HG03060 (cell line): Measurements from ENCODE around the gene RBM42.

Source experiments
- ATAC-seq: cut with Tn5 transposase; IDR thresholded peaks from one replicate; pipeline ENCODE4 v1.9.1; 2021; ENCODE audit warnings: low read depth, moderate number of reproducible peaks; ENCODE audit not compliant: unreplicated experiment

The RBM42 gene

GRCh38 chr19:35619290-35619923, 9.4 kb upstream of the RBM42 start:
- ATAC-seq = no peak

- no peak for ATAC-seq
Observed at GRCh38 chr19:35620001-35620400, 8.8 kb upstream of the RBM42 start.

DNA sequence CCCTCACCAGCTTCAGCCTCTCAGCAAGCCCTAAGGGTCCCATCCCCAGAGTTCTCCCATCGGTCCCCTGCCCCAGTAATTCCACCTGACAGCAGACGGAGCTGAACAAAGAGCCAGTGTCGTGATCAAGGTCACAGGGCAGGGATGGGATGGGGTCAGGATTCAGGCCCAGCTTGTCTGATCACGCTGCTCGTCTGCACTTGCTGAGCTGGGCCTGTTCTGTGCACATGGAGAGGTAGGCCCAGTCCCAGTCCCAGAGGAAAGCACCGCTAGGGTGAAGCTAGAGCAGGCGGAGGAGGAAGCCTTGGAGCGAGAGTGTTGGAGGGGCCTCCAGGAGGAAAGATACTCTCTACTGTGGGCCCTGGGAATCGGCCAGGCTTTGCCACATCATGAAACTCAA, 7.1 kb upstream of the RBM42 start:
- ATAC-seq = no peak

- no peak for ATAC-seq
Observed at GRCh38 chr19:35622750-35623149, 6.1 kb upstream of the RBM42 start.

- ATAC-seq = no peak
Observed at GRCh38 chr19:35623327-35624010, 5.4 kb upstream of the RBM42 start.

- no peak for ATAC-seq
Observed at GRCh38 chr19:35628264-35628564, 622 bp upstream of the RBM42 start.

- ATAC-seq = no peak
Observed at GRCh38 chr19:35629332-35629633, 447 bp downstream of the RBM42 start.

GRCh38 chr19:35633727-35634440, 5.0 kb downstream of the RBM42 start:
- ATAC-seq = no peak

GRCh38 chr19:35636651-35637050, 7.8 kb downstream of the RBM42 start:
- no peak for ATAC-seq

DNA sequence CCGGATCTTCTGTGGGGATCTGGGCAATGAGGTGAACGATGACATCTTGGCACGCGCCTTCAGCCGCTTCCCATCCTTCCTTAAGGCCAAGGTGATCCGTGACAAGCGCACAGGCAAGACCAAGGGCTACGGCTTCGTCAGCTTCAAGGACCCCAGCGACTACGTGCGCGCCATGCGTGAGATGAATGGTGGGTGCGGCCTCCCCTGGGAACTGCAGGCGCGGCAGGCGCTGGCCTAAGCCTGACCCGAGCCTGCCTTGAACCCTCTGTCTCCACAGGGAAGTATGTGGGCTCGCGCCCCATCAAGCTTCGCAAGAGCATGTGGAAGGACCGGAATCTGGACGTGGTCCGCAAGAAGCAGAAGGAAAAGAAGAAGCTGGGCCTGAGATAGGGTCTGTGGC, 8.3 kb downstream of the RBM42 start:
- ATAC-seq = no peak

- no peak for ATAC-seq
Observed at GRCh38 chr19:35639321-35639639, 10.4 kb downstream of the RBM42 start.

DNA sequence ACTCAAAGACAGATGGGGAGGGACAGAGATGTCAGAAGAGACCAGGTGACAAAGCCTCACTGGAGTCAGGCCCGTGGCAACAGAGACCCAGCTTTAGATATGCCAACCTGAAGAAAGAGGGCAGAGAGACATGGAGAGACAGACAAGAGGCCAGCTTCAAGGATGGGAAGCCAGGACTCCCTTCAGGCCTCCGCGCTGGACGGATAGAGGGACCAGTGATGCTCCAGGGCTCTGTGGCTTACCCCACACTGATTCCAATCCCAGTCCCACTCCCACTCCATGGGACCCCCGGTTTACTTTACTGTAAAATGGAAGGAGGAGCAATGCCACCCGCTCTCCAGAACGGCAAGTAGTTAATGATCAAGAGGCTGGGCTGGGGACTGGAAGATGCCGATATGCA, 11.0 kb downstream of the RBM42 start:
- ATAC-seq = no peak

DNA sequence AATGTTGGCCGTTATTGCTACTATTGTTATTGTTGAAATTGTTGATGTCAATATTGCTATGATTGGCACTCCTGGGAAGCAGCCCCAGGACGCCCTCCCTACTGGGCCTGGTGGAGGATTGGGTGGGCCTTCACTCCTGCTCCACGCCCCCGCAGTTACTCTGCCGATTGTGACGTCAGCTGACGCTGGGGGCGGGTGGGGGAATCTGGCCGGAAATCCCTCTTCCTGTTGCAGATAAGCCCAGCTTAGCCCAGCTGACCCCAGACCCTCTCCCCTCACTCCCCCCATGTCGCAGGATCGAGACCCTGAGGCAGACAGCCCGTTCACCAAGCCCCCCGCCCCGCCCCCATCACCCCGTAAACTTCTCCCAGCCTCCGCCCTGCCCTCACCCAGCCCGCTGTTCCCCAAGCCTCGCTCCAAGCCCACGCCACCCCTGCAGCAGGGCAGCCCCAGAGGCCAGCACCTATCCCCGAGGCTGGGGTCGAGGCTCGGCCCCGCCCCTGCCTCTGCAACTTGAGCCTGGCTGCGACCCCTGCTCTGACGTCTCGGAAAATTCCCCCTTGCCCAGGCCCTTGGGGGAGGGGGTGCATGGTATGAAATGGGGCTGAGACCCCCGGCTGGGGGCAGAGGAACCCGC, 12.8 kb downstream of the RBM42 start, which contains the start of gene ETV2:
ETV2 (plus strand) TSS at position 231 of the 637 bp plus-strand sequence. CDS start 716 bp downstream, outside the sequence.
- ATAC-seq = no peak

DNA sequence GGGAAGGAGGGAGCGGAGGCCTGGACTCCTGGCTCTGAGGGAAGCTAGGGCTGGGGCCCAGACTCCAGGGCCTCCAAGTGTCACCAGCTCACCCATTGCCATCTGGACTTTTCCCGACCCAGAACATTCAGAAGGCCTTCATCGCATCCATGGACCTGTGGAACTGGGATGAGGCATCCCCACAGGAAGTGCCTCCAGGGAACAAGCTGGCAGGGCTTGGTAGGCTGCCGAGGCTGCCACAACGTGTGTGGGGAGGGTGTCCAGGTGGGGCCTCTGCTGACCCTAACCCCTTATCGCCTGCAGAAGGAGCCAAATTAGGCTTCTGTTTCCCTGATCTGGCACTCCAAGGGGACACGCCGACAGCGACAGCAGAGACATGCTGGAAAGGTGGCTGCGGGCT, 13.5 kb downstream of the RBM42 start:
- no peak for ATAC-seq

DNA sequence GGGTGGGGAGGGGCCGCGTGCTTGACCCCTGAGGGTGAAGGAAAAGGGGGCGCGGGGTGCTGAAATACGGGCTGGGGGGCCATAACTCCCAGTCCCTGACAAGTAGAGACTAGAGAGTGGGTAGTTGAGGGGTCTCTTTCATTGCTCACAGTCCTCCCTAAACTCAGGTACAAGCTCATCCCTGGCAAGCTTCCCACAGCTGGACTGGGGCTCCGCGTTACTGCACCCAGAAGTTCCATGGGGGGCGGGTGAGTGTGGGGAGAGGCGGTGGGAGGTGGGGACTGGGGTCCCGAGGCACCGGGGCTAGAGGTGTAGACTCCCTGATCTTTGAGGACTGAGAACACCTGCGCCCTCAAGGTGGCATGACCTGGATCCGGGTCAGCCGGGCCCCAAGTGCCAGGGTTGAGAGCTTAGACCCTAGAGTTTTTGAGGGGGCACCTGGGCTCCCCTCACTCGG, 14.0 kb downstream of the RBM42 start:
- no peak for ATAC-seq

- no peak for ATAC-seq
Observed at GRCh38 chr19:35643255-35644205, 14.7 kb downstream of the RBM42 start.

- peak; percentile 24 for ATAC-seq
Observed at GRCh38 chr19:35644206-35644986, 15.6 kb downstream of the RBM42 start.

GRCh38 chr19:35644987-35645679, 16.3 kb downstream of the RBM42 start:
- ATAC-seq = no peak
